Testis (tissue), 3 donors: Measurements from ENCODE around the gene LCK. TPM values are rescaled to one million over a fixed set of nuclear protein-coding genes. Genes with fewer than 3 reads are reported as not detected.

ENCODE experiments used
- DNase-seq: peaks from one replicate; pipeline ENCODE4 v3.0.0-alpha.2; 2019
- H3K27ac ChIP-seq, 2 donors: fragments of 200-600 bp; sonication (generic); one replicate each; pipeline ENCODE4 v1.5.1; 2019
- H3K27me3 ChIP-seq: fragments of 200-600 bp; sonication (generic); one replicate; pipeline ENCODE4 v1.5.1; 2019
- H3K36me3 ChIP-seq: fragments of 200-600 bp; sonication (generic); one replicate; pipeline ENCODE4 v1.5.1; 2017; ENCODE audit warnings: low read depth; ENCODE audit errors: missing control alignments
- H3K4me1 ChIP-seq: fragments of 200-600 bp; sonication (generic); one replicate; pipeline ENCODE4 v1.5.1; 2019
- H3K4me3 ChIP-seq, 2 donors: fragments of 200-600 bp; sonication (generic); one replicate each; pipeline ENCODE4 v1.5.1; 2017 to 2019
- H3K9me3 ChIP-seq: fragments of 200-600 bp; sonication (generic); one replicate; pipeline ENCODE4 v1.5.1; 2017
- POLR2A ChIP-seq: fragments of 450-650 bp; IDR thresholded peaks from one replicate; pipeline ENCODE4 v1.6.1; 2017; ENCODE audit warnings: antibody characterized with exemption, mild to moderate bottlenecking, moderate library complexity
- WGBS, 2 donors: methylation state at CpG; one replicate each; pipeline ENCODE4 v1.1.5; 2018; 5-methylcytosine and 5-hydroxymethylcytosine counted together
- intact Hi-C: fragments of 100-400 bp; cut with DNase I; formaldehyde crosslinking; loops from one replicate; pipeline ENCODE4 v1.15.1; 2023; ENCODE audit warnings: low total_unique reads
- polyA plus RNA-seq: library from polyadenylated mRNA; stranded (reverse); fragments of 350-450 nt; fragmentation: Illumina TruSeq; extraction: RNeasy Lipid Tissue Mini Kit (QIAGEN cat#74804); gene quantifications from one replicate; pipeline ENCODE4 v1.2.3, GENCODE V29; 2014; ENCODE audit warnings: low read depth, low replicate concordance; ENCODE audit not compliant: insufficient read depth
- small RNA-seq, 2 donors: library from RNA; depleted of rRNA; stranded (forward); fragments of <200 nt; gene quantifications; one replicate each; pipeline ENCODE3, GENCODE V24; 2016
- total RNA-seq, 2 donors: library from RNA; depleted of rRNA; stranded (reverse); fragments of >200 nt; gene quantifications; one replicate each; pipeline ENCODE4 v1.2.3, GENCODE V29; 2016
- TF ChIP-seq, protein P1 (sequence below), 3 experiments: fragments of 450-650 bp in 2 of 3; fragments of 200-600 bp in 1 of 3; sonication (generic) in 1 of 3; IDR thresholded peaks; one replicate each; pipeline ENCODE4 v1.5.1; 2016 to 2019; ENCODE audit warnings: antibody characterized with exemption in 3 of 3, mild to moderate bottlenecking in 2 of 3, moderate library complexity in 1 of 3

LCK gene
- total and polyA plus RNA-seq, 3 donors from 2014 or later = 0.79 to 4.3 (median 3.2) TPM

DNA sequence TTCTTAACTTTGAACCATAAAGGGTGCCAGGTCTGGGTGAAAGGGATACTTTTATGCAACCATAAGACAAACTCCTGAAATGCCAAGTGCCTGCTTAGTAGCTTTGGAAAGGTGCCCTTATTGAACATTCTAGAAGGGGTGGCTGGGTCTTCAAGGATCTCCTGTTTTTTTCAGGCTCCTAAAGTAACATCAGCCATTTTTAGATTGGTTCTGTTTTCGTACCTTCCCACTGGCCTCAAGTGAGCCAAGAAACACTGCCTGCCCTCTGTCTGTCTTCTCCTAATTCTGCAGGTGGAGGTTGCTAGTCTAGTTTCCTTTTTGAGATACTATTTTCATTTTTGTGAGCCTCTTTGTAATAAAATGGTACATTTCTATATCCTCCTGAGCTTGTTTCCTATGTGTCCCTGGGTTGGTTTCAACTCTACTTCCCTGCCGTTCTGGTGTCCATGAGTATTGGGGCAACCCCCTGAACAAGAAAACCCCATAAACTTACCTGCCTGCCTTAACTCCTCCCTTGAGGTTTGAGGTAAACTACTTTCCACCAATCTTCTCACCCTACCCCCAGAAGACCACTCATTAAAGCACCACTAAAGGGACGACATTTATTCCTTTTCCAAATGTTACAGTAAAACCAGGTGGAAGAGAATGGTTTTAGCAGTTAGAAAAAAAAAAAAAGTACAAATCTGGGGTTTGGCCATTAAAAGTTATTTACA, 82.3 kb downstream of the LCK start:
- intact Hi-C loops = loop anchor here (10.0 kb wide), 1 partner anchor 89 kb away; the partner anchor contains the start of gene FAM167B
- Histone ChIP-seq H3K4me1 (peaks cover 46% of the 10 kb centered on the region), H3K9me3 (no peaks in the 10 kb centered on the region), H3K27ac (peak overlapping the region; percentile 81 to 96), H3K27me3 (no peaks in the 10 kb centered on the region), H3K36me3 (no peaks in the 10 kb centered on the region), H3K4me3 (no peak overlapping the region)
- no peak for TF ChIP-seq POLR2A
- TF ChIP-seq, protein P1, sequence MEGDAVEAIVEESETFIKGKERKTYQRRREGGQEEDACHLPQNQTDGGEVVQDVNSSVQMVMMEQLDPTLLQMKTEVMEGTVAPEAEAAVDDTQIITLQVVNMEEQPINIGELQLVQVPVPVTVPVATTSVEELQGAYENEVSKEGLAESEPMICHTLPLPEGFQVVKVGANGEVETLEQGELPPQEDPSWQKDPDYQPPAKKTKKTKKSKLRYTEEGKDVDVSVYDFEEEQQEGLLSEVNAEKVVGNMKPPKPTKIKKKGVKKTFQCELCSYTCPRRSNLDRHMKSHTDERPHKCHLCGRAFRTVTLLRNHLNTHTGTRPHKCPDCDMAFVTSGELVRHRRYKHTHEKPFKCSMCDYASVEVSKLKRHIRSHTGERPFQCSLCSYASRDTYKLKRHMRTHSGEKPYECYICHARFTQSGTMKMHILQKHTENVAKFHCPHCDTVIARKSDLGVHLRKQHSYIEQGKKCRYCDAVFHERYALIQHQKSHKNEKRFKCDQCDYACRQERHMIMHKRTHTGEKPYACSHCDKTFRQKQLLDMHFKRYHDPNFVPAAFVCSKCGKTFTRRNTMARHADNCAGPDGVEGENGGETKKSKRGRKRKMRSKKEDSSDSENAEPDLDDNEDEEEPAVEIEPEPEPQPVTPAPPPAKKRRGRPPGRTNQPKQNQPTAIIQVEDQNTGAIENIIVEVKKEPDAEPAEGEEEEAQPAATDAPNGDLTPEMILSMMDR (IDR thresholded peaks at IDR 0.05) = no peak
- DNase-seq = no peak
- WGBS, 2 donors = 36 to 62% methylated on average over 3 of the region's 3 CpGs

DNA sequence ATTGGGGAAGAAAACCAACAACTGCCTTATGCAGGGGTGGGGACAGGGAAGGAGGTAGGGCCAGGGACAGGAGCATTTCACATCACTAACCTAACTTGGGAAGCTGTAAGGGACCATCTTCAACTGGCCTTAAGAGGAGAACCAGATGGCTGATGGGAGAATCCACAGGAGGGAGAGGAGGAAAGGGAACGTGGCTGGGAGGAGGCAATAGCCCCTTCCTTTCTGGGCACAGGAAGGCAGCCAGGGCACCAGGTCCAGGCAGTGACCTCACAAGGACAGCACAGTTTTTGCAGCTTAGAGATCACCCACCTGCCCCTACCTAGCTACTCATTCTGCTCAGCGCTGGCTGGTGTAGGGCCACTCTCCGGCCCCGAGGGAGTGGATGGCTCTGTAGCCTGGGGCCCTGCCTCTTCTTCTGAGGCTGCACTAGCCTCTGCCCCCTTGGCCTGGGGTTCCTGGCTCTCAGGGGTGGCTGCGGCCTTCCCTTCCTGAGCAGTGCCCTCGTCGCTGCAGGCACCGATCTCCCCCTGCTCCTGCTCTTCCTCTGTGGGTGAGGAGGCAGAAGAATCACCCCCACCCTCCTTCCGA, 83.3 kb downstream of the LCK start:
- Histone ChIP-seq H3K4me3 (peak overlapping the region; percentile 75 to 94), H3K27ac (peak overlapping the region; percentile 81 to 96), H3K27me3 (no peaks in the 10 kb centered on the region), H3K9me3 (no peaks in the 10 kb centered on the region), H3K36me3 (no peaks in the 10 kb centered on the region), H3K4me1 (peaks cover 51% of the 10 kb centered on the region)
- 22 to 28% methylated on average over 8 to 9 of the region's 9 CpGs for whole genome bisulfite sequencing, 2 donors
- intact Hi-C loops = loop anchor here (10.0 kb wide), 1 partner anchor 90 kb away; the partner anchor contains the start of gene FAM167B
- DNase-seq = no peak
- TF ChIP-seq, protein P1 (IDR thresholded peaks at IDR 0.05) = no peak
- no peak for TF ChIP-seq POLR2A

DNA sequence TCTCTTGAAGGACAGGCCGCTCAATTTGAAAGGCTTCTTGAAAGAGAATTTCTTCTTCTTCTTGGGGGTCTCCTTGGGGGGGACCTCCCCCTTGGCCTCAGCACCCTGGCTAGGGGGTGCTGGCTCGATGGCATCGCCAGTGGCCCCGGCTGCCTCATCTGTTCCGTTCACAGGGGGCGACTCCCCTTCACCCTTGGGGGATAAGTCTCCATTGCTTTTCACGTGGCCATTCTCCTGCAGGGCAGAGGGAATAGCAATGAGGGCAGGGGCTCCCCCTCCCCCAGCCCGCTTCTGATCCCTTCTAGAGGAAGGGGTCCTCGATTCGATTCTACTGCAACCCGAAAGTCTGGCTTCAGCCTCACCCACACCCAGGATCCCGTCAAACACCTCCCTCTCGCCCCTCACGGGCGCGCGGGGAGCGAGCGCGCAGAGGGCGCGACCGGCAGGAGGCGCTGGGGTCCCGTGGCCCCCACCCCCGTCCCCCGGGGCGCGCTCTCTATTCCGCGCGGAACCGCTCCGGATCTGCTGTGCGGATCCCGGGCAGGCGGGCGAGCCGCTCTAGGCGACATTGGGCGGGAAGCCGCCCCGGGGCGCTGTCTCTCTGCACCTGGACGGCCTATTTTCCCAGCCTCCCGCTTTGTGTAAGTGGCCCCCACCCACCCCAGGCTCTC, 83.9 kb downstream of the LCK start:
- H3K9me3 ChIP-seq = no peaks in the 10 kb centered on the region
- peak overlapping the region; percentile 75 to 94 for H3K4me3 ChIP-seq
- no peaks in the 10 kb centered on the region for H3K27me3 ChIP-seq
- H3K27ac ChIP-seq = peak overlapping the region; percentile 81 to 96
- H3K36me3 ChIP-seq = no peaks in the 10 kb centered on the region
- DNase-seq = no peak
- intact Hi-C loops = loop anchor here (10.0 kb wide), 1 partner anchor 90 kb away; the partner anchor contains the start of gene FAM167B
- TF ChIP-seq, protein P1 (IDR thresholded peaks at IDR 0.05) = peak; percentile 67 to 71 (median 69)
- no peak for TF ChIP-seq POLR2A
- 0 to 2% methylated on average over 1 to 43 of the region's 46 CpGs for WGBS, 2 donors
- peaks cover 51% of the 10 kb centered on the region for H3K4me1 ChIP-seq

DNA sequence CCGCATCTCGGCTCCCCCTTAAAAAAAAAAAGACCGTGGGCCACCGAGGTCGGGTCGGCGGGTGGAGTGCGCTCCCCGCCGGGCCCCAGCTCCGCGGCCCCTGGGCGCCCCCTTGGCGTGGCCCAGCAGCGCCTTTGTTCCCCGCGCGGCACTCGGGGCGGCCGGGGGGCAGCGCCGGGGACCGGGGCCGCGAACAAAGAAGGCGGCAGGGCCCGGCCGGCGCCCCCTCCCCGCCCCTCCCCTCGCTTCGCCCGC, 84.4 kb downstream of the LCK start:
- TF ChIP-seq, protein P1 (IDR thresholded peaks at IDR 0.05) = no peak
- no peak for TF ChIP-seq POLR2A
- DNase-seq = no peak
- H3K9me3 ChIP-seq = no peaks in the 10 kb centered on the region
- H3K27ac ChIP-seq = peak overlapping the region; percentile 81 to 96
- H3K27me3 ChIP-seq = no peaks in the 10 kb centered on the region
- intact Hi-C loops = loop anchor here (10.0 kb wide), 1 partner anchor 91 kb away; the partner anchor contains the start of gene FAM167B
- H3K36me3 ChIP-seq = no peaks in the 10 kb centered on the region
- peak overlapping the region; percentile 75 to 94 for H3K4me3 ChIP-seq
- WGBS, 2 donors = 0% methylated on average over 20 of the region's 34 CpGs; no CpG with 5 or more reads in 1 of the 2 donors
- peaks cover 51% of the 10 kb centered on the region for H3K4me1 ChIP-seq

Small RNAs within 50 kb of the gene (small RNA-seq; reads per million reads assigned to genes)
- gene RF00017 (0 reads per million in 2 donors), gene RF00019 (0 reads per million in 2 donors)

Other genes starting within 250 kb of the LCK start
- 10 to 100 TPM; 90.4 to 95.0 TPM for gene KHDRBS1, start 237.4 kb upstream of the LCK start, total RNA-seq
- 133 TPM for gene KHDRBS1, start 237.4 kb upstream of the LCK start, polyA plus RNA-seq
- gene TMEM39B, start 178.3 kb upstream of the LCK start, total RNA-seq = 10 to 100 TPM; 15.7 to 16.9 TPM
- 24.0 TPM for gene TMEM39B, start 178.3 kb upstream of the LCK start, polyA plus RNA-seq
- gene KPNA6, start 143.2 kb upstream of the LCK start, total RNA-seq = 10 to 100 TPM; 56.5 to 64.6 TPM
- 107 TPM for gene KPNA6, start 143.2 kb upstream of the LCK start, polyA plus RNA-seq
- 10 to 100 TPM; 67.6 to 69.2 TPM for gene TXLNA, start 71.6 kb upstream of the LCK start, total RNA-seq
- gene TXLNA, start 71.6 kb upstream of the LCK start, polyA plus RNA-seq = 52.6 TPM
- 100 to 1,000 TPM in 1 of 2 donors, 10 to 100 TPM in 1; 67.5 to 105 TPM for gene CCDC28B, start 50.7 kb upstream of the LCK start, total RNA-seq
- gene CCDC28B, start 50.7 kb upstream of the LCK start, polyA plus RNA-seq = 55.3 TPM
- gene IQCC, start 45.6 kb upstream of the LCK start, total RNA-seq = 10 to 100 TPM; 11.9 to 16.3 TPM
- gene IQCC, start 45.6 kb upstream of the LCK start, polyA plus RNA-seq = 21.6 TPM
- gene DCDC2B, start 42.2 kb upstream of the LCK start, total RNA-seq = 1 to 10 TPM in 1 of 2 donors, under 1 TPM in 1; 0.81 to 1.7 TPM
- gene DCDC2B, start 42.2 kb upstream of the LCK start, polyA plus RNA-seq = 2.6 TPM
- gene TMEM234, start 28.9 kb upstream of the LCK start, total RNA-seq = 10 to 100 TPM; 35.9 to 58.3 TPM
- gene TMEM234, start 28.9 kb upstream of the LCK start, polyA plus RNA-seq = 31.8 TPM
- gene EIF3I, start 28.9 kb upstream of the LCK start, total RNA-seq = 100 to 1,000 TPM in 1 of 2 donors, 10 to 100 TPM in 1; 97.7 to 140 TPM
- 140 TPM for gene EIF3I, start 28.9 kb upstream of the LCK start, polyA plus RNA-seq
- 1 to 10 TPM in 1 of 2 donors, under 1 TPM in 1; 0.99 to 1.6 TPM for gene FAM167B, start 4.0 kb upstream of the LCK start, total RNA-seq
- 1.6 TPM for gene FAM167B, start 4.0 kb upstream of the LCK start, polyA plus RNA-seq
- gene HDAC1, start 40.8 kb downstream of the LCK start, total RNA-seq = 10 to 100 TPM; 83.1 to 99.2 TPM
- gene HDAC1, start 40.8 kb downstream of the LCK start, polyA plus RNA-seq = 91.6 TPM
- 100 to 1,000 TPM; 288 to 312 TPM for gene MARCKSL1, start 85.0 kb downstream of the LCK start, total RNA-seq
- gene MARCKSL1, start 85.0 kb downstream of the LCK start, polyA plus RNA-seq = 326 TPM
- gene FAM229A, start 111.2 kb downstream of the LCK start, total RNA-seq = 100 to 1,000 TPM; 103 to 194 TPM
- gene FAM229A, start 111.2 kb downstream of the LCK start, polyA plus RNA-seq = 71.5 TPM
- gene TSSK3, start 111.3 kb downstream of the LCK start, total RNA-seq = 10 to 100 TPM; 25.7 to 72.9 TPM
- gene TSSK3, start 111.3 kb downstream of the LCK start, polyA plus RNA-seq = 55.6 TPM
- gene BSDC1, start 143.2 kb downstream of the LCK start, total RNA-seq = 100 to 1,000 TPM; 160 to 234 TPM
- gene BSDC1, start 143.2 kb downstream of the LCK start, polyA plus RNA-seq = 130 TPM
- gene ZBTB8B, start 213.8 kb downstream of the LCK start, total RNA-seq = under 1 TPM; 0.50 to 0.55 TPM
- gene ZBTB8B, start 213.8 kb downstream of the LCK start, polyA plus RNA-seq = 0.21 TPM